HG03521 (cell line): ENCODE measurements around the gene SGCD.

Source experiments
- ATAC-seq: cut with Tn5 transposase; IDR thresholded peaks from one replicate; pipeline ENCODE4 v1.9.1; 2021; ENCODE audit warnings: mild to moderate bottlenecking, moderate library complexity; ENCODE audit not compliant: unreplicated experiment

SGCD gene

GRCh38 chr5:156359476-156359875 lies 32.5 kb downstream of the SGCD start:
- ATAC-seq, result no peak

- no peak for ATAC-seq
Observed at GRCh38 chr5:156361436-156362109, 34.6 kb downstream of the SGCD start.

- ATAC-seq, result no peak
Observed at GRCh38 chr5:156363861-156364260, 36.9 kb downstream of the SGCD start.

- no peak for ATAC-seq
Observed at GRCh38 chr5:156366521-156366920, 39.6 kb downstream of the SGCD start.

GRCh38 chr5:156367597-156367996 lies 40.6 kb downstream of the SGCD start:
- ATAC-seq, result no peak

GRCh38 chr5:156375895-156376495 lies 49.0 kb downstream of the SGCD start:
- ATAC-seq, result no peak

- ATAC-seq, result peak; percentile 48
Observed at GRCh38 chr5:156376751-156377150, 49.8 kb downstream of the SGCD start.

- ATAC-seq, result no peak
Observed at GRCh38 chr5:156378159-156378558, 51.2 kb downstream of the SGCD start.

GRCh38 chr5:156379206-156379605 lies 52.2 kb downstream of the SGCD start:
- ATAC-seq, result no peak

- no peak for ATAC-seq
Observed at GRCh38 chr5:156380848-156381247, 53.9 kb downstream of the SGCD start.

GRCh38 chr5:156383510-156384265 lies 56.7 kb downstream of the SGCD start:
- no peak for ATAC-seq

- no peak for ATAC-seq
Observed at GRCh38 chr5:156385416-156385815, 58.5 kb downstream of the SGCD start.

GRCh38 chr5:156386976-156387375 lies 60.0 kb downstream of the SGCD start:
- no peak for ATAC-seq

GRCh38 chr5:156387391-156387790 lies 60.4 kb downstream of the SGCD start:
- no peak for ATAC-seq

- no peak for ATAC-seq
Observed at GRCh38 chr5:156388233-156388632, 61.3 kb downstream of the SGCD start.

GRCh38 chr5:156391139-156391538 lies 64.2 kb downstream of the SGCD start:
- ATAC-seq, result no peak

- no peak for ATAC-seq
Observed at GRCh38 chr5:156393980-156394379, 67.0 kb downstream of the SGCD start.

GRCh38 chr5:156394642-156395305 lies 67.8 kb downstream of the SGCD start:
- no peak for ATAC-seq

GRCh38 chr5:156395306-156395675 lies 68.3 kb downstream of the SGCD start:
- no peak for ATAC-seq

- no peak for ATAC-seq
Observed at GRCh38 chr5:156396063-156396829, 69.3 kb downstream of the SGCD start.

GRCh38 chr5:156396830-156397081 lies 69.8 kb downstream of the SGCD start:
- ATAC-seq, result no peak
